ENCODE measurements around the gene KCNK10.

KCNK10 gene

GRCh38 chr14:88305528-88306322 is 17.3 kb downstream of the KCNK10 start:
- Histone ChIP-seq H3K27ac (ENCODE audit: low read length) (no peak overlapping the region), H3K79me2 (ENCODE audit: insufficient read depth, low read length) (no peaks in the 10 kb centered on the region), H3K27me3 (ENCODE audit: insufficient read depth, low read length, poor library complexity) (no peaks in the 10 kb centered on the region), H3K4me3 (ENCODE audit: low read depth in 1 of 2, low read length in 2 of 2) (no peak overlapping the region), H4K20me1 (ENCODE audit: insufficient read depth, low read length) (no peaks in the 10 kb centered on the region), H2AFZ (ENCODE audit: low read depth, low read length) (no peak overlapping the region), H3K4me2 (ENCODE audit: insufficient read depth, low read length) (no peak overlapping the region), H3K9me3 (ENCODE audit: insufficient read depth, low read length, severe bottlenecking) (no peaks in the 10 kb centered on the region), H3K36me3 (ENCODE audit: insufficient read depth, low read length) (no peaks in the 10 kb centered on the region), H3K4me1 (ENCODE audit: insufficient read depth, low read length) (no peaks in the 10 kb centered on the region), H3K9ac (ENCODE audit: low read depth, low read length) (no peak overlapping the region)
- ATAC-seq (ENCODE audit: insufficient read depth, low read depth) (no peak), DNase-seq (no peak)
- TF ChIP-seq EZH2 (IDR thresholded peaks at IDR 0.05; ENCODE audit: borderline replicate concordance, low read depth, low read length, severe bottlenecking), result no peak
- no peak for TF ChIP-seq CTCF (IDR thresholded peaks at IDR 0.05; ENCODE audit: borderline replicate concordance, extremely low read depth, low read length, poor library complexity, severe bottlenecking)

- Histone ChIP-seq H3K27me3 (ENCODE audit: insufficient read depth, low read length, poor library complexity) (no peaks in the 10 kb centered on the region), H3K4me1 (ENCODE audit: insufficient read depth, low read length) (no peaks in the 10 kb centered on the region), H3K36me3 (ENCODE audit: insufficient read depth, low read length) (no peaks in the 10 kb centered on the region), H3K4me2 (ENCODE audit: insufficient read depth, low read length) (no peak overlapping the region), H4K20me1 (ENCODE audit: insufficient read depth, low read length) (no peaks in the 10 kb centered on the region), H2AFZ (ENCODE audit: low read depth, low read length) (no peak overlapping the region), H3K79me2 (ENCODE audit: insufficient read depth, low read length) (no peaks in the 10 kb centered on the region), H3K9ac (ENCODE audit: low read depth, low read length) (no peak overlapping the region), H3K4me3 (ENCODE audit: low read depth in 1 of 2, low read length in 2 of 2) (no peak overlapping the region), H3K9me3 (ENCODE audit: insufficient read depth, low read length, severe bottlenecking) (no peaks in the 10 kb centered on the region), H3K27ac (ENCODE audit: low read length) (no peak overlapping the region)
- no peak for DNase-seq
- TF ChIP-seq EZH2 (IDR thresholded peaks at IDR 0.05; ENCODE audit: borderline replicate concordance, low read depth, low read length, severe bottlenecking) (no peak), CTCF (IDR thresholded peaks at IDR 0.05; ENCODE audit: borderline replicate concordance, extremely low read depth, low read length, poor library complexity, severe bottlenecking) (no peak)
- no peak for ATAC-seq (ENCODE audit: insufficient read depth, low read depth)
Measured at GRCh38 chr14:88303041-88303440, 20.0 kb downstream of the KCNK10 start.

- Histone ChIP-seq H3K36me3 (ENCODE audit: insufficient read depth, low read length) (no peaks in the 10 kb centered on the region), H3K79me2 (ENCODE audit: insufficient read depth, low read length) (no peaks in the 10 kb centered on the region), H3K9me3 (ENCODE audit: insufficient read depth, low read length, severe bottlenecking) (no peaks in the 10 kb centered on the region), H3K4me1 (ENCODE audit: insufficient read depth, low read length) (no peaks in the 10 kb centered on the region), H3K4me3 (ENCODE audit: low read depth in 1 of 2, low read length in 2 of 2) (no peak overlapping the region), H2AFZ (ENCODE audit: low read depth, low read length) (no peak overlapping the region), H3K9ac (ENCODE audit: low read depth, low read length) (no peak overlapping the region), H4K20me1 (ENCODE audit: insufficient read depth, low read length) (no peaks in the 10 kb centered on the region), H3K27ac (ENCODE audit: low read length) (no peak overlapping the region), H3K27me3 (ENCODE audit: insufficient read depth, low read length, poor library complexity) (no peaks in the 10 kb centered on the region), H3K4me2 (ENCODE audit: insufficient read depth, low read length) (no peak overlapping the region)
- DNase-seq, result no peak
- no peak for ATAC-seq (ENCODE audit: insufficient read depth, low read depth)
- TF ChIP-seq EZH2 (IDR thresholded peaks at IDR 0.05; ENCODE audit: borderline replicate concordance, low read depth, low read length, severe bottlenecking) (no peak), CTCF (IDR thresholded peaks at IDR 0.05; ENCODE audit: borderline replicate concordance, extremely low read depth, low read length, poor library complexity, severe bottlenecking) (no peak)
Measured at GRCh38 chr14:88301381-88301780, 21.7 kb downstream of the KCNK10 start.

All from DND-41 (cell line).